ENCODE data around the gene BCOR.

DNA sequence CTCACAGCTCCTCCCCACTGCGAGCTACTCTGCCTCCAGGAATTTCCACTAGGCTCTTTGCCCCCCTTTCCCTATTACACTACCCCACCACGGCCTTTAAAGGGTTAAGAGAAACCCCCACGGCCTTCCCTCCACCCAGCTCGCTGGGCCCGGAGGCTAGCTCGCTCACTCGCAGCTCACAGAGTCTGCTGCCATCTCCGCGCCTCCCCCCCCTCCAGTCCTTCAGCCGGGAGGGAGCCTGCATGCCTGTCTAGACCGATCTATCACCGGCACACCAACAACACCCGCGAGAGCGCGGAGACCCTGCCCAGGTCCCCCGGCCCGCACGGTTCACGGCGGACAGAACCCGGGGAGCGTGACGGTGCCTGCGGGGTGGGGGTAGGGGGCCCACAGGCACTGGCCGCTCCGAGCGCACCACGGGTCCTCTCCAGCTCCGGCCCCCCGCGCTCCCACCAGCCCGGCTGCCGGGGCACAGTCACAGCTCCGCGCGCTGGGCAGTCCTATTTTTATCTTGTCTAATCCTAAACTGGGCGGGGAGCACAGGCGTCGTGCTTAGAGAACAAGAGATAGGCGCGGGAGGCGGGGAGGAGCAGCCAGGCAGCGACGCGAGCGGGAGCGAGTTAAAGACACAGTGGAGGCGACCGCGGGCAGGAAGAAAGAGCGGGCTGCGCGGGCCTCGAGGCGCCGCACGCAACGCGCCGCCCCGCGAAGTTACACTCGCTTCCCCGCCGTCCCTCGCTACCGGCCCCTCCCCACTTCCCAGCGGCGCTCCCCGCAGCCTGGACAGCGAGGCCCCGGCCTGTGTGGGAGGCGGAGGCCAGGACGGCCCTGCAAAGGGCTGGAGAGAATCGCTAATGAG lies 3.5 kb downstream of the BCOR start:
- TF ChIP-seq, protein P1, sequence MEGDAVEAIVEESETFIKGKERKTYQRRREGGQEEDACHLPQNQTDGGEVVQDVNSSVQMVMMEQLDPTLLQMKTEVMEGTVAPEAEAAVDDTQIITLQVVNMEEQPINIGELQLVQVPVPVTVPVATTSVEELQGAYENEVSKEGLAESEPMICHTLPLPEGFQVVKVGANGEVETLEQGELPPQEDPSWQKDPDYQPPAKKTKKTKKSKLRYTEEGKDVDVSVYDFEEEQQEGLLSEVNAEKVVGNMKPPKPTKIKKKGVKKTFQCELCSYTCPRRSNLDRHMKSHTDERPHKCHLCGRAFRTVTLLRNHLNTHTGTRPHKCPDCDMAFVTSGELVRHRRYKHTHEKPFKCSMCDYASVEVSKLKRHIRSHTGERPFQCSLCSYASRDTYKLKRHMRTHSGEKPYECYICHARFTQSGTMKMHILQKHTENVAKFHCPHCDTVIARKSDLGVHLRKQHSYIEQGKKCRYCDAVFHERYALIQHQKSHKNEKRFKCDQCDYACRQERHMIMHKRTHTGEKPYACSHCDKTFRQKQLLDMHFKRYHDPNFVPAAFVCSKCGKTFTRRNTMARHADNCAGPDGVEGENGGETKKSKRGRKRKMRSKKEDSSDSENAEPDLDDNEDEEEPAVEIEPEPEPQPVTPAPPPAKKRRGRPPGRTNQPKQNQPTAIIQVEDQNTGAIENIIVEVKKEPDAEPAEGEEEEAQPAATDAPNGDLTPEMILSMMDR (IDR thresholded peaks at IDR 0.05), result no peak
- no peak for TF ChIP-seq POLR2A (IDR thresholded peaks at IDR 0.05)
